ENCODE data around the gene TENM4. TPM values are rescaled to one million over a fixed set of nuclear protein-coding genes. Genes with fewer than 3 reads are reported as not detected.
A peak's percentile ranks its signal among the peaks of the same experiment; 100 is the strongest.

TENM4 gene
- total RNA-seq, 2 donors from 2014 or later: 68.2 to 130 TPM

- peak overlapping the region; percentile 18 for H3K27ac Mint-ChIP-seq
- Histone ChIP-seq H3K36me3 (ENCODE audit: control insufficient read depth, insufficient read depth, low read length) (peaks cover 22% of the 10 kb centered on the region), H3K9ac (ENCODE audit: extremely low read depth, low read length, poor library complexity, severe bottlenecking) (no peak overlapping the region), H3K27me3 (ENCODE audit: control insufficient read depth, insufficient read depth, low read length, poor library complexity, severe bottlenecking) (no peaks in the 10 kb centered on the region), H3K27ac (ENCODE audit: low read depth, low read length) (no peak overlapping the region), H3K4me1 (ENCODE audit: control insufficient read depth, insufficient read depth, low read length) (peaks cover 8% of the 10 kb centered on the region), H3K4me3 (ENCODE audit: low read length) (no peak overlapping the region), H3K9me3 (ENCODE audit: control insufficient read depth, low read length) (peaks cover 15% of the 10 kb centered on the region)
- peaks cover 30% of the 10 kb centered on the region for H3K36me3 Mint-ChIP-seq (ENCODE audit: low read depth)
- H3K27me3 Mint-ChIP-seq (ENCODE audit: insufficient read depth): no peaks in the 10 kb centered on the region
- H3K9me3 Mint-ChIP-seq: peaks cover 12% of the 10 kb centered on the region
- H3K4me3 Mint-ChIP-seq: no peak overlapping the region
- no peak for DNase-seq
- no peak for TF ChIP-seq CTCF (conservative IDR thresholded peaks at IDR 0.05)
- 40 to 91% methylated on average over 1 of the region's 1 CpG for WGBS, 2 experiments (ENCODE audit: insufficient coverage in 1 of 2, insufficient read length in 1 of 2)
- peaks cover 57% of the 10 kb centered on the region for H3K4me1 Mint-ChIP-seq
Measured at GRCh38 chr11:79418241-79418640, 22.6 kb downstream of the TENM4 start.

- Histone ChIP-seq H3K9ac (ENCODE audit: extremely low read depth, low read length, poor library complexity, severe bottlenecking) (no peak overlapping the region), H3K4me3 (ENCODE audit: low read length) (no peak overlapping the region), H3K36me3 (ENCODE audit: control insufficient read depth, insufficient read depth, low read length) (peaks cover 22% of the 10 kb centered on the region), H3K27ac (ENCODE audit: low read depth, low read length) (no peak overlapping the region), H3K9me3 (ENCODE audit: control insufficient read depth, low read length) (peaks cover 15% of the 10 kb centered on the region), H3K4me1 (ENCODE audit: control insufficient read depth, insufficient read depth, low read length) (peaks cover 8% of the 10 kb centered on the region), H3K27me3 (ENCODE audit: control insufficient read depth, insufficient read depth, low read length, poor library complexity, severe bottlenecking) (no peaks in the 10 kb centered on the region)
- Mint-ChIP-seq H3K27me3 (ENCODE audit: insufficient read depth) (no peaks in the 10 kb centered on the region), H3K4me1 (peaks cover 50% of the 10 kb centered on the region), H3K9me3 (peaks cover 12% of the 10 kb centered on the region), H3K36me3 (ENCODE audit: low read depth) (peaks cover 32% of the 10 kb centered on the region), H3K27ac (peak overlapping the region; percentile 49), H3K4me3 (no peak overlapping the region)
- no peak for TF ChIP-seq CTCF (conservative IDR thresholded peaks at IDR 0.05)
- WGBS, 2 experiments (ENCODE audit: insufficient coverage in 1 of 2, insufficient read length in 1 of 2): 82 to 86% methylated on average over 3 to 6 of the region's 6 CpGs
- no peak for DNase-seq
Measured at GRCh38 chr11:79417069-79417920, 23.5 kb downstream of the TENM4 start.

GRCh38 chr11:79415912-79416311 is 24.9 kb downstream of the TENM4 start:
- Histone ChIP-seq H3K36me3 (ENCODE audit: control insufficient read depth, insufficient read depth, low read length) (peaks cover 26% of the 10 kb centered on the region), H3K27me3 (ENCODE audit: control insufficient read depth, insufficient read depth, low read length, poor library complexity, severe bottlenecking) (no peaks in the 10 kb centered on the region), H3K9me3 (ENCODE audit: control insufficient read depth, low read length) (peaks cover 15% of the 10 kb centered on the region), H3K4me1 (ENCODE audit: control insufficient read depth, insufficient read depth, low read length) (peaks cover 8% of the 10 kb centered on the region), H3K4me3 (ENCODE audit: low read length) (no peak overlapping the region), H3K27ac (ENCODE audit: low read depth, low read length) (no peak overlapping the region), H3K9ac (ENCODE audit: extremely low read depth, low read length, poor library complexity, severe bottlenecking) (no peak overlapping the region)
- Mint-ChIP-seq H3K4me1 (peaks cover 37% of the 10 kb centered on the region), H3K4me3 (no peak overlapping the region), H3K27ac (no peak overlapping the region), H3K27me3 (ENCODE audit: insufficient read depth) (no peaks in the 10 kb centered on the region), H3K36me3 (ENCODE audit: low read depth) (peaks cover 36% of the 10 kb centered on the region), H3K9me3 (peaks cover 12% of the 10 kb centered on the region)
- DNase-seq: no peak
- TF ChIP-seq CTCF (conservative IDR thresholded peaks at IDR 0.05): no peak
- 90 to 100% methylated on average over 1 of the region's 1 CpG for WGBS, 2 experiments (ENCODE audit: insufficient coverage in 1 of 2, insufficient read length in 1 of 2)

Measured in endodermal cell (in vitro differentiated cells).